ENCODE data around the gene SLC51A. TPM values are rescaled to one million over a fixed set of nuclear protein-coding genes. Genes with fewer than 3 reads are reported as not detected.

Gene SLC51A
- total and polyA plus RNA-seq, 7 donors: 0.31 to 0.44 (median 0.39) TPM; not detected in 3

DNA sequence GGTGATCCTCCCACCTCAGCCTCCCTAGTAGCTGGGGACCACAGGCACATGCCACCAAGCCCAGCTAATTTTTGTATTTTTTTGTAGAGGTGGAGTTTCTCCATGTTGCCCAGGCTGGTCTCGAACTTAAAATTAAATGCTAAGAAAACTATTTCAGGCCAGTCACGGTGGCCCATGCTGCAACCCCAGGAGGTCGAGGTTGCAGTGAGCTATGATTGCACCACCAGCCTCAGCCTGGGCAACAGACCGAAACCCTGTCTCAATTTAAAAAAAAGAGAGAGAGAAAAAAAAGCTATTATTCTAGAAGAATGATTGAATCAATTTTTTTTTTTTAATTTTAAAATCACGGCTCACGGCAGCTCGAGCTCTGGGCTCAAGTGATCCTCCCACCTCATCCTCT lies 4.7 kb downstream of the SLC51A start:
- Histone ChIP-seq H3K4me1 (peaks cover 3% of the 10 kb centered on the region), H3K4me3 (no peak overlapping the region), H3K27me3 (ENCODE audit: insufficient read depth in 3 of 3, low read length in 2 of 3) (no peaks in the 10 kb centered on the region), H3K9me3 (no peaks in the 10 kb centered on the region), H3K36me3 (ENCODE audit: insufficient read depth in 1 of 2, low read depth in 1 of 2) (no peaks in the 10 kb centered on the region), H3K27ac (no peak overlapping the region)
- TF ChIP-seq, protein P1, sequence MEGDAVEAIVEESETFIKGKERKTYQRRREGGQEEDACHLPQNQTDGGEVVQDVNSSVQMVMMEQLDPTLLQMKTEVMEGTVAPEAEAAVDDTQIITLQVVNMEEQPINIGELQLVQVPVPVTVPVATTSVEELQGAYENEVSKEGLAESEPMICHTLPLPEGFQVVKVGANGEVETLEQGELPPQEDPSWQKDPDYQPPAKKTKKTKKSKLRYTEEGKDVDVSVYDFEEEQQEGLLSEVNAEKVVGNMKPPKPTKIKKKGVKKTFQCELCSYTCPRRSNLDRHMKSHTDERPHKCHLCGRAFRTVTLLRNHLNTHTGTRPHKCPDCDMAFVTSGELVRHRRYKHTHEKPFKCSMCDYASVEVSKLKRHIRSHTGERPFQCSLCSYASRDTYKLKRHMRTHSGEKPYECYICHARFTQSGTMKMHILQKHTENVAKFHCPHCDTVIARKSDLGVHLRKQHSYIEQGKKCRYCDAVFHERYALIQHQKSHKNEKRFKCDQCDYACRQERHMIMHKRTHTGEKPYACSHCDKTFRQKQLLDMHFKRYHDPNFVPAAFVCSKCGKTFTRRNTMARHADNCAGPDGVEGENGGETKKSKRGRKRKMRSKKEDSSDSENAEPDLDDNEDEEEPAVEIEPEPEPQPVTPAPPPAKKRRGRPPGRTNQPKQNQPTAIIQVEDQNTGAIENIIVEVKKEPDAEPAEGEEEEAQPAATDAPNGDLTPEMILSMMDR (IDR thresholded peaks at IDR 0.05): no peak
- WGBS, 3 donors: 91 to 93% (median 93%) methylated on average over 7 of the region's 7 CpGs
- intact Hi-C loops (cut with DNase I): no loop called here
- ATAC-seq (no peak), DNase-seq (no peak)

DNA sequence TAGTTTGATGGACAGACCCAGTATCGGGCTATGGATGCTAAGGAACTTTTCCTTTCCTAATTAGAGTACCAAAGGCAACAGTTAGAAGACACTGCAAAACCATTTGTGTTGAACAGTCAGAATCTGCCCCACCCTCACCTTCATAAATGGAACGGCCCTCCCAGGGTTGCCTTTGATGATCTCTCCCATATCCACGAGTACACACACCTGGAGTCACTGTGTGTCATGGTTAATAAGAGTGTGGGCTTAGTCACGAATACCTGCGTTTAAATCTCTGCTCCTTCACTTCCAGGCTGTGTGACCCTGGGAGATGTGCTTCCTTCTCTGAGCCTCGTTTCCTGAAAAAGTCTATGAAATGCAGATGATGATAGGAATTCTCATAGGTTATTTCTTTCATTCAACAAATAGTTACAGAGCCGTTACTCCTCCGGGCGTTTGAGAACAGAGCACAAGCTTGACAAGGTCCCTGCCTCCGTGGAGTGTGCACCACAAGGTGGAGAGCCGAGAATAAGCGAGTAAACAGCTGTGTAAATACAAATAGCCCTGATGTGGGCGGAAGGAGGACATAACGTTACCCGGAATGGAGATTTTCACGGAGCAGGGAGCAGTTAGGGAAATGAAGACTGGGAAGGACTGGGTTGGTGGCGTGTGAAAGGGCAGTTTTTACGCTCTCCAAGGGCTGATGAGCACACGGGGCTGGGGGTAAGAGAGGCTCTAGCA lies 6.7 kb downstream of the SLC51A start:
- DNase-seq (no peak), ATAC-seq (no peak)
- Histone ChIP-seq H3K36me3 (ENCODE audit: insufficient read depth in 1 of 2, low read depth in 1 of 2) (no peaks in the 10 kb centered on the region), H3K27me3 (ENCODE audit: insufficient read depth in 3 of 3, low read length in 2 of 3) (no peaks in the 10 kb centered on the region), H3K4me1 (no peaks in the 10 kb centered on the region), H3K9me3 (no peaks in the 10 kb centered on the region), H3K27ac (no peak overlapping the region), H3K4me3 (no peak overlapping the region)
- intact Hi-C loops (cut with DNase I): no loop called here
- TF ChIP-seq, protein P1 (IDR thresholded peaks at IDR 0.05): no peak
- 54 to 58% (median 55%) methylated on average over 19 of the region's 19 CpGs for WGBS, 3 donors

DNA sequence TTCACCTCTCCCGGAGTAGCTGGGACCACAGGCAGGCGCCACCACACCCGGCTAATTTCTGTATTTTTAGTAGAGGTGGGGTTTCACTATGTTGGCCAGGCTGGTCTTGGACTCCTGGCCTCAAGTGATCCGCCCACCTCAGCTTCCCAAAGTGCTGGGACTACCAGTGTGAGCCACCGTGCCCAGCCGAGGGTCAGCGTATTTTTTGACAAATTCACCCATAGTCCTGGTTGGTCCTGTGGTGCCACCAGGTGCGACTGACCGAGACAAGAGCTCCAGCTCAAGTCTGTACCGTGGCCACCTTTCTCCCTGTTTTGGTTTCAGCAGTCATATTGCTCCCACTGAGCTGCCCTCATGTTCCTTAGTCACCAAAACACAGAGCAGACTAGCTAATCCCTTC lies 8.8 kb downstream of the SLC51A start:
- no peaks in the 10 kb centered on the region for H3K36me3 ChIP-seq (ENCODE audit: insufficient read depth in 1 of 2, low read depth in 1 of 2)
- no peaks in the 10 kb centered on the region for H3K9me3 ChIP-seq
- H3K27me3 ChIP-seq (ENCODE audit: insufficient read depth in 3 of 3, low read length in 2 of 3): no peaks in the 10 kb centered on the region
- no peak overlapping the region for H3K4me3 ChIP-seq
- H3K4me1 ChIP-seq: no peaks in the 10 kb centered on the region
- ATAC-seq (no peak), DNase-seq (no peak)
- 92 to 95% (median 95%) methylated on average over 10 of the region's 10 CpGs for WGBS, 3 donors
- intact Hi-C loops (cut with DNase I): no loop called here
- H3K27ac ChIP-seq: no peak overlapping the region
- TF ChIP-seq, protein P1 (IDR thresholded peaks at IDR 0.05): no peak

GRCh38 chr3:196225763-196226364 lies 9.5 kb downstream of the SLC51A start:
- intact Hi-C loops (cut with DNase I): no loop called here
- no peaks in the 10 kb centered on the region for H3K27me3 ChIP-seq (ENCODE audit: insufficient read depth in 3 of 3, low read length in 2 of 3)
- DNase-seq: no peak
- H3K4me3 ChIP-seq: no peak overlapping the region
- no peak for ATAC-seq
- no peaks in the 10 kb centered on the region for H3K36me3 ChIP-seq (ENCODE audit: insufficient read depth in 1 of 2, low read depth in 1 of 2)
- WGBS, 3 donors: 88 to 94% (median 90%) methylated on average over 15 of the region's 15 CpGs
- H3K27ac ChIP-seq: no peak overlapping the region
- TF ChIP-seq, protein P1 (IDR thresholded peaks at IDR 0.05): no peak
- no peaks in the 10 kb centered on the region for H3K4me1 ChIP-seq
- H3K9me3 ChIP-seq: no peaks in the 10 kb centered on the region

All from psoas muscle (tissue), 8 donors.